ENCODE data around the gene RAB9B. TPM values are rescaled to one million over a fixed set of nuclear protein-coding genes. Genes with fewer than 3 reads are reported as not detected.

The RAB9B gene
- total RNA-seq, 1 experiment from 2014 or later: 0.05 TPM

GRCh38 chrX:103800318-103800717 is 31.7 kb downstream of the RAB9B start:
- no peaks in the 10 kb centered on the region for H3K9me3 ChIP-seq (ENCODE audit: control insufficient read depth in 1 of 2, insufficient read depth in 1 of 2, low read depth in 1 of 2, low read length in 2 of 2)
- no peak for TF ChIP-seq CEBPB (IDR thresholded peaks at IDR 0.05; ENCODE audit: low read depth)
- no peak for TF ChIP-seq SRF (IDR thresholded peaks at IDR 0.05; ENCODE audit: low read depth)
- TF ChIP-seq, protein P1, sequence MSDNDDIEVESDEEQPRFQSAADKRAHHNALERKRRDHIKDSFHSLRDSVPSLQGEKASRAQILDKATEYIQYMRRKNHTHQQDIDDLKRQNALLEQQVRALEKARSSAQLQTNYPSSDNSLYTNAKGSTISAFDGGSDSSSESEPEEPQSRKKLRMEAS (IDR thresholded peaks at IDR 0.05): no peak
- no peak for TF ChIP-seq SP1 (IDR thresholded peaks at IDR 0.05; ENCODE audit: low read depth)
- TF ChIP-seq TCF7L2 (IDR thresholded peaks at IDR 0.05; ENCODE audit: borderline replicate concordance, extremely low read depth, insufficient read depth, insufficient read length): no peak
- TF ChIP-seq RAD21 (IDR thresholded peaks at IDR 0.05; ENCODE audit: low read depth): no peak
- TF ChIP-seq, protein P2, sequence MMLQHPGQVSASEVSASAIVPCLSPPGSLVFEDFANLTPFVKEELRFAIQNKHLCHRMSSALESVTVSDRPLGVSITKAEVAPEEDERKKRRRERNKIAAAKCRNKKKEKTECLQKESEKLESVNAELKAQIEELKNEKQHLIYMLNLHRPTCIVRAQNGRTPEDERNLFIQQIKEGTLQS (IDR thresholded peaks at IDR 0.05): no peak
- no peak for TF ChIP-seq SIN3A (IDR thresholded peaks at IDR 0.05; ENCODE audit: low read depth)
- TF ChIP-seq ELF1 (IDR thresholded peaks at IDR 0.05; ENCODE audit: borderline replicate concordance, low read depth): no peak
- TF ChIP-seq REST (IDR thresholded peaks at IDR 0.05; ENCODE audit: low read depth): no peak
- no peak for TF ChIP-seq EZH2 (IDR thresholded peaks at IDR 0.05)
- no peak for TF ChIP-seq YY1 (IDR thresholded peaks at IDR 0.05; ENCODE audit: extremely low read depth, insufficient replicate concordance, low read depth, low read length)
- no peak for TF ChIP-seq CBX3 (IDR thresholded peaks at IDR 0.05; ENCODE audit: low read depth)
- TF ChIP-seq POLR2AphosphoS5 (IDR thresholded peaks at IDR 0.05; ENCODE audit: low read depth, low read length): no peak
- H3K9me2 ChIP-seq (ENCODE audit: insufficient read depth): no peaks in the 10 kb centered on the region
- no peak overlapping the region for H3K27ac ChIP-seq (ENCODE audit: low read depth, low read length)
- H4K20me1 ChIP-seq (ENCODE audit: insufficient read depth): no peaks in the 10 kb centered on the region
- no peaks in the 10 kb centered on the region for H3K79me2 ChIP-seq (ENCODE audit: insufficient read depth, low read length)
- no peak overlapping the region for H3K4me2 ChIP-seq (ENCODE audit: low read length)
- no TSS peak for BruUV-seq (replicated peaks)
- H3K27me3 ChIP-seq (ENCODE audit: insufficient read depth, low read length): no peaks in the 10 kb centered on the region
- no peak overlapping the region for H2AFZ ChIP-seq (ENCODE audit: low read depth, low read length, poor library complexity, severe bottlenecking)
- CTCF ChIA-PET: no interaction called here
- no peak overlapping the region for H3K4me3 ChIP-seq (replicated peaks in 1 of 2; ENCODE audit: low read depth in 1 of 2, low read length in 2 of 2)
- H3K36me3 ChIP-seq (ENCODE audit: control insufficient read depth in 1 of 2, insufficient read depth in 2 of 2, low read length in 2 of 2): no peaks in the 10 kb centered on the region
- DNase-seq (ENCODE audit: low read depth, low spot score): no peak
- H3K4me1 ChIP-seq (ENCODE audit: control insufficient read depth in 1 of 2, insufficient read depth in 2 of 2, low read length in 2 of 2): no peaks in the 10 kb centered on the region
- H3K9ac ChIP-seq (ENCODE audit: low read length): no peak overlapping the region
- ATAC-seq: no peak
- POLR2A ChIA-PET: no interaction called here
- intact Hi-C loops (cut with micrococcal nuclease): no loop called here
- RAD21 ChIA-PET (ENCODE audit: low non-redundant PET in 1 of 2, low total read pairs in 2 of 2, uncharacterized antibody in 2 of 2, unreplicated experiment in 2 of 2): no interaction called here

Data from HCT116 (cell line).